Medulla oblongata (tissue), 1 donor: ENCODE results near the gene TSPY4.
"Not testable (repeated sequence)": the region's sequence is repeated elsewhere in the genome, so short reads cannot be mapped to it uniquely, and the experiment has no call there.

ENCODE experiments used
- DNase-seq: peaks from one replicate; pipeline ENCODE4 v3.0.0-alpha.2; 2015; ENCODE audit errors: extremely low spot score

The TSPY4 gene

GRCh38 chrY:9337164-9337563 is at the start of gene TSPY4:
Gene TSPY4 (plus strand): TSS chrY:9337464. CDS start chrY:9337510, 46 bp downstream.
- DNase-seq: not testable (repeated sequence)

GRCh38 chrY:9320996-9321395 is 16.3 kb upstream of the TSPY4 start:
- no peak for DNase-seq

GRCh38 chrY:9357497-9357896 is 20.2 kb downstream of the TSPY4 start, which contains the start of gene TSPY8:
Gene TSPY8 (plus strand): TSS chrY:9357797. CDS start chrY:9357843, 46 bp downstream.
- not testable (repeated sequence) for DNase-seq
